Measurements from ENCODE around the gene CAPN8. TPM values are rescaled to one million over a fixed set of nuclear protein-coding genes. Genes with fewer than 3 reads are reported as not detected.

The CAPN8 gene
- 70.6 TPM for total RNA-seq
- long read RNA-seq, partial matches to known transcripts = 6 of 39 reads
- long read RNA-seq, other reads (novel, unspliced or antisense) = 28 of 39 reads

DNA sequence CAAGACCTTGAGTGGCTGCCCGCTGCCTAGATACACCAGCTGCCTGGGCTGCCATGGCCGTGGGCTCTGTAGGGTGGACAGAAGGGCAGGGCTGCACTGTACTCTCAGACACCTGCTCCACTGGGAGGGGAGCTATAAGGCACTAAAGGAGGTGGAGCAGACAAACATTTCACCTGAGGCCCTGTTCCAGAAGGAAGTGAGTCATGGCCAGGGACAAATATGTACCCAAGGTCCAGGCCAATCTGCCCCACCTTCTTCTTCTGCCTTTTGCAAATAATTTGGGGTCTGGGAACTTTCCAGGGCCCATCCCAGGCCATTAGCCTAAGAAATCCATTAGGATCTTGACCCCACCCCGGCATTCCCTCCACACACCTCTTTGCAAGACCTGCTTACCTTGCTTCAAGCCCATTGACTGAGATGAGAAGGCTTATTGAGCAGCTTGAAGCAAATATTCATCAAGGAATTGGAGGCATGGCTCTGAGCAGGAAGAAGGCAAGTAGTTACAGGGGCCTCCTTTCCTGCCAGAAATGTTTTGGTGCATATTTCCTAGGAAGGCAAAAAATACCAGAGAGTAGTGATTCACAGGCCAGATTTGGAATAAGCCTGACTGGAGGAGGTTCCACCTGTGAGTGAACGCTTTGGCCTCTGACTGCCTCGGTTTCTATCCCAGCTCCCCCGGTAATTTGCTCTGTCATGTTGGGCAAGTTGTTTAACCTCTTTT, at the start of gene CAPN8:
CAPN8 (minus strand) TSS at position 110 of the 721 bp plus-strand sequence; CDS start at position 55, 55 bp downstream.
- ATAC-seq = peak; percentile 86 to 88
- H3K4me3 ChIP-seq = peak within 1 kb of the TSS; percentile 34
- no peaks in the 10 kb centered on the region for H3K9me3 ChIP-seq
- H3K27me3 ChIP-seq (ENCODE audit: low read depth) = no peaks in the 10 kb centered on the region
- H3K36me3 ChIP-seq = no peaks in the 10 kb centered on the region
- peak within 1 kb of the TSS; percentile 76 for H3K27ac ChIP-seq
- TF ChIP-seq, protein P1, sequence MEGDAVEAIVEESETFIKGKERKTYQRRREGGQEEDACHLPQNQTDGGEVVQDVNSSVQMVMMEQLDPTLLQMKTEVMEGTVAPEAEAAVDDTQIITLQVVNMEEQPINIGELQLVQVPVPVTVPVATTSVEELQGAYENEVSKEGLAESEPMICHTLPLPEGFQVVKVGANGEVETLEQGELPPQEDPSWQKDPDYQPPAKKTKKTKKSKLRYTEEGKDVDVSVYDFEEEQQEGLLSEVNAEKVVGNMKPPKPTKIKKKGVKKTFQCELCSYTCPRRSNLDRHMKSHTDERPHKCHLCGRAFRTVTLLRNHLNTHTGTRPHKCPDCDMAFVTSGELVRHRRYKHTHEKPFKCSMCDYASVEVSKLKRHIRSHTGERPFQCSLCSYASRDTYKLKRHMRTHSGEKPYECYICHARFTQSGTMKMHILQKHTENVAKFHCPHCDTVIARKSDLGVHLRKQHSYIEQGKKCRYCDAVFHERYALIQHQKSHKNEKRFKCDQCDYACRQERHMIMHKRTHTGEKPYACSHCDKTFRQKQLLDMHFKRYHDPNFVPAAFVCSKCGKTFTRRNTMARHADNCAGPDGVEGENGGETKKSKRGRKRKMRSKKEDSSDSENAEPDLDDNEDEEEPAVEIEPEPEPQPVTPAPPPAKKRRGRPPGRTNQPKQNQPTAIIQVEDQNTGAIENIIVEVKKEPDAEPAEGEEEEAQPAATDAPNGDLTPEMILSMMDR (IDR thresholded peaks at IDR 0.05) = no peak
- intact Hi-C loops (cut with DNase I) = no loop called here
- H3K4me1 ChIP-seq = peaks cover 4% of the 10 kb centered on the region
- DNase-seq = no peak

DNA sequence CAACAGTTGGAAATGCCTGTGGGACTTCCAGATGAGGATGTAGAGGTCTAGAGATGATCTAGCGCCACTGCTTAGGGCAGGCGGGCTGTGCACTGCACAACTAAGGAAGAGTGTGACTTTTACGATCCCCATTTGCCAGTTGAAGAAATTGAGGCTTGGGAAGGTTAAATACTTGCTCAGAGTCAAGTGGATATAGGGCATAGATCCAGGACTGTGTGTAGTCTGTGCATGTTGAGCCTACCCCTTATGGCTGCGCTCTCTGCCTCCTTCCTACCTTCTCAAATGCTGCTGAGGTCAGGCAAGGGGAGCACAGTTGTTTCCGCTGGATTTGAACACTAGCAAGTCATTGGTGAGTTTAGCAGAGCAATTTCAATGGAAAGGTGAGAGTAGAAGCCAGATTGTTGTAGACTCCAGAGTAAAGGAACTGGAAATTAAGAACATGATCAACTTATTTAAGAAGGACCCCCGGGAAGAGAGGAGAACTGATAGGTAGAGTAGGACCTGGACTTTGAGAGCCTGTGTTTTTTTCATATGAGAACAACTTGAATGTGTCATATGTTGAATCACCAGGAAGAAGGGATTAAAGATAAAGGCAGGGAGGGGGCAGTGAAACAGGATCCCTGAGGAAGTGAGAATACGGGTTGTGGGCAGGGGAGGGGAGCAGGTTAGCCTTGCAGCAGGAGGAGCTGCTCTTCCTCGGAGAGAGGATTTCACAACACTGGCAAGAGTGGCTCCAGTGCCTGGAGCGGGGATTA, 49.5 kb upstream of the CAPN8 start:
- ATAC-seq (peak in 1 of 2 donors; percentile 17), DNase-seq (peak; percentile 53)
- Histone ChIP-seq H3K9me3 (no peaks in the 10 kb centered on the region), H3K27me3 (ENCODE audit: low read depth) (no peaks in the 10 kb centered on the region), H3K27ac (peak overlapping the region; percentile 73), H3K36me3 (peaks cover 31% of the 10 kb centered on the region), H3K4me3 (peak overlapping the region; percentile 88), H3K4me1 (peaks cover 79% of the 10 kb centered on the region)
- intact Hi-C loops (cut with DNase I) = loop anchor here (5.0 kb wide), 1 partner anchor 32 kb away; no protein-coding TSS in a partner anchor
- TF ChIP-seq, protein P1 (IDR thresholded peaks at IDR 0.05) = no peak

DNA sequence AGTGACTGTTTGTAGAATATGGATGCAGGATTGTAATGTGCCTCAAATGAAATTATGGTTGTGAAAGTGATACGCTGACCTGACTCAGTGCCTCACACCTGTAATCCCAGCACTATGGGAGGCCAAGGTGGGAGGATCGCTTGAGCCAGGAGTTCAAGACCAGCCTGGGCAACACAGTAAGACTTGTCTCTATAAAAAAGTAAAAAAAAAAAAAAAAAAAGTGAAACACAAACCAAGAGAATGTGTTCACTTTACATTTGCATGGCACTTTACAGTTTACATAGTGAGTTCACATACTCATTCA, 48.9 kb upstream of the CAPN8 start:
- H3K9me3 ChIP-seq = no peaks in the 10 kb centered on the region
- peak overlapping the region; percentile 88 for H3K4me3 ChIP-seq
- H3K4me1 ChIP-seq = peaks cover 73% of the 10 kb centered on the region
- peaks cover 25% of the 10 kb centered on the region for H3K36me3 ChIP-seq
- DNase-seq (no peak), ATAC-seq (no peak)
- TF ChIP-seq, protein P1 (IDR thresholded peaks at IDR 0.05) = no peak
- no peaks in the 10 kb centered on the region for H3K27me3 ChIP-seq (ENCODE audit: low read depth)
- intact Hi-C loops (cut with DNase I) = loop anchor here (5.0 kb wide), 1 partner anchor 33 kb away; no protein-coding TSS in a partner anchor
- peak overlapping the region; percentile 73 for H3K27ac ChIP-seq

DNA sequence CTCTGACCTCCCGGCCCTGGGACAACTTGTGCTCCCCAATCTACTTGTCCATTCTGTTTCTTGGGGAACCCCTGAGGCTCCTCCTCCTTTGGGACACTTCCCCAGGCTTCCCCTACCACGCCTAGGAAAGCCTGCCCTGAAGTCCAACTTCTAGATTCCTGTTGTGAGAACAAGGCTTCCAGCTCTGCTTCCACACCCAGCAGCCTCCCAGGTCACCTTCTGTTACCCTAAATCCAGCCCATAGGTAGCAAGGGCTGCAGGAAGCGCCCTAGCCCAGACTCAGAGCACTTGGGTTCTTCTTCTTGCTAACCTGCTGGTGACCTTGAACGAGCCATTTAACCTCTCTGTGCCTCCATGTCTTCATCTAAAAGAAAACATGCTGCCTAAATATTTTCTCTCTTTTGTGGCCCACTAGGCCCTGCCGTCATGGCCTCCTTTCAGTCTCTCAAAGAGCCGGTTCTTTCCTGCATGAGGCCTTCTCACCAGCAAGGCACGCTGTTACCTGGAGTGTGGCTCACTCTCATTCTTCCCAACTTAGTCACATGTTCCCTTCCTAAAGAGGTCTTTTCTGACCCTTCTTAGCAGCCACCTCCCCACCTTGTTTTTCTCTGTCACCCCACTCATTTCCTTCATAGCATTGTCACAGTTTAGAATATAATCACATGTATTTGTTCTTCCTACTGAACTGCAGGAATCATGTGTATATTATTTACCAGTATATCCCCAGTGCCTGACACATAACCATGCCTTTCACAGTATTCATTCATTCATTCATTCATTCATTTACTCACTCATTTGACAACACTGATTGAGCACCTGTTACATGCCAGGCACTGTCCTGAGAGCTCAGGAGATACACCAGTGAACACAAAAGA, 48.3 kb upstream of the CAPN8 start:
- peak overlapping the region; percentile 100 for H3K27ac ChIP-seq
- peak in 1 of 2 donors; percentile 20 for ATAC-seq
- no peaks in the 10 kb centered on the region for H3K27me3 ChIP-seq (ENCODE audit: low read depth)
- TF ChIP-seq, protein P1 (IDR thresholded peaks at IDR 0.05) = no peak
- intact Hi-C loops (cut with DNase I) = loop anchor here (5.0 kb wide), 1 partner anchor 34 kb away; no protein-coding TSS in a partner anchor
- peak overlapping the region; percentile 88 for H3K4me3 ChIP-seq
- H3K4me1 ChIP-seq = peaks cover 69% of the 10 kb centered on the region
- DNase-seq = no peak
- peaks cover 19% of the 10 kb centered on the region for H3K36me3 ChIP-seq
- H3K9me3 ChIP-seq = no peaks in the 10 kb centered on the region
